Fibroblast of the aortic adventitia (primary cell): Measurements from ENCODE around the gene GRB2. TPM values are rescaled to one million over a fixed set of nuclear protein-coding genes. Genes with fewer than 3 reads are reported as not detected.
"Not testable (repeated sequence)": the region's sequence is repeated elsewhere in the genome, so short reads cannot be mapped to it uniquely, and the experiment has no call there.

Experiments used
- DNase-seq: peaks from one replicate; pipeline ENCODE4 v3.0.0-alpha.2; 2010; ENCODE audit warnings: low read depth
- H3K4me3 ChIP-seq: 2 replicates; pipeline ENCODE4 v1.5.1; 2011; ENCODE audit warnings: low read depth, mild to moderate bottlenecking, control low read depth, low read length, moderate library complexity
- CTCF ChIP-seq: IDR thresholded peaks from 2 replicates; pipeline ENCODE4 v1.5.1; 2011; ENCODE audit warnings: mild to moderate bottlenecking, low read length, control low read depth, inconsistent platforms; ENCODE audit not compliant: insufficient read depth
- total RNA-seq: library from RNA; depleted of rRNA; stranded (reverse); fragments of >200 nt; gene quantifications from 2 replicates; pipeline ENCODE4 v1.2.3, GENCODE V29; 2012; ENCODE audit warnings: low replicate concordance

Gene GRB2
- total RNA-seq, 1 donor = 57.6 TPM

GRCh38 chr17:75300280-75300679, 105.2 kb downstream of the GRB2 start:
- DNase-seq = no peak
- H3K4me3 ChIP-seq = no peak overlapping the region
- TF ChIP-seq CTCF = no peak

DNA sequence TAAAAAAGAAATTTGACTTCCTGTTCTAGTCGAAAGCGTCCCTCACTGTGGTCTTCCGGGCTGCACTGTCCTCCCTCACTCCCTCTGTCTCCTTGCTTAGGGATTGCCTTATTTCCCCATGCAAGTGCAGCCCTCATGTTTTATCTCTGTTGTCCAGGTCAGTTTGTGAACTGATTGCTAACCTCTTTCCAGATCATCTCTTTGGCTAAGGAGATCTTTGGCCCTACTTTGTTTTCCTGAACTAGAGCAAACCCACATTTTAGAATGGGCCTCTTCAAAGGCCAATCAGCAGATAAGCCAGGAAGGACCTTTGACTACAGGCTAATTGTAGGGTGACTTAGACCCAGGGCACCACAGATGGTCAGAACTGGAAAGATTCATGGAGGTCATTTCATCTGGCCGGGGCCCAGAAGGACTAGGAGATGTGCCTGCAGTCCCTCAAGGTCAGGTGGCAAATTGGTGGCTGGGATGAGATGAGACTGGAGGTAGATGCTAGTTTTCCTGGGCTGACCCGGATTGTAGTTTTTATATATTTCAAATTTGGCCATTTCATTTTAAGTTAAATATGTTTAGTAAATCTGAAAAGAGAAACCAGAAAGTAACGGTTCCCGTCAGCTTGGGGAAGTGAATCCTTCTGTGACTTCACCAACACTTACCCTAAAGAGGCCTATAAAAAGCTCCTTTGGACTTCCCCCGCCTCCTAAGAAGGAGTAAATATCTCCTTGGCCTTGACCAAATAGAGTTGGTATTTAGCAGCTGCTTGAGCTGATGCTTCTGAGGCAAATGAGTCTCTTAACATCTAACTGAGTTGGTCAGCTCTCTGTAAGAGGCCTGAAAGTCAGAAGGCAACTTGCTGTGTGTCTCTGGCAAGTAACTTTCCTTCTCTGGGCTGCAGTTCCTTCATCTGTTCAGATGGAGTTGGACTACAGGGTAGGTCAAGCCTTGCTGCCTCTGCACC, 110.0 kb downstream of the GRB2 start:
- H3K4me3 ChIP-seq = no peak overlapping the region
- no peak for TF ChIP-seq CTCF
- DNase-seq = no peak

DNA sequence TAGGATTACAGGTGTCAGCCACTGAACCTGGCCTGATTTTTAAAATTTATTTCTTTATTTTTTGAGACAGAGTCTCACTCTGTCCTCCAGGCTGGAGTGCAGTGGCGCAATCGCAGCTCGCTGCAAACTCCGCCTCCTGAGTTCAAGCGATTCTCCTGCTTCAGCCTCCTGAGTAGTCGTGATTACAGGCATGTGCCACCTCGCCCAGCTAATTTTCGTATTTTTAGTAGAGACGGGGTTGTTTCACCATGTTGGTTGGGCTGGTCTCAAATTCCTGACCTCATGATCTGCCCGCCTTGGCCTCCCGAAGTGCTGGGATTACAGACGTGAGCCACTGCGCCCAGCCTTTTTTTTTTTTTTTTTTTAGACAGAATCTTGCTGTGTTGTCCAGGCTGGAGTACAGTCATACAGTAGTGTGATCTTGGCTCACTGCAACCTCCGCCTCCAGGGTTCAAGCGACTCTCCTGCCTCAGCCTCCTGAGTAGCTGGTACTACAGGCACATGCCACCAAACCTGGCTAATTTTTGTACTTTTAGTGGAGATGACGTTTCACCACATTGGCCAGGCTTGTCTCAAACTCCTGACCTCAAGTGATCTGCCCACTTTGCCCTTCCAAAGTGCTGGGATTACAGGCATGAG, 112.5 kb downstream of the GRB2 start:
- DNase-seq, H3K4me3 ChIP-seq: not testable (repeated sequence)

DNA sequence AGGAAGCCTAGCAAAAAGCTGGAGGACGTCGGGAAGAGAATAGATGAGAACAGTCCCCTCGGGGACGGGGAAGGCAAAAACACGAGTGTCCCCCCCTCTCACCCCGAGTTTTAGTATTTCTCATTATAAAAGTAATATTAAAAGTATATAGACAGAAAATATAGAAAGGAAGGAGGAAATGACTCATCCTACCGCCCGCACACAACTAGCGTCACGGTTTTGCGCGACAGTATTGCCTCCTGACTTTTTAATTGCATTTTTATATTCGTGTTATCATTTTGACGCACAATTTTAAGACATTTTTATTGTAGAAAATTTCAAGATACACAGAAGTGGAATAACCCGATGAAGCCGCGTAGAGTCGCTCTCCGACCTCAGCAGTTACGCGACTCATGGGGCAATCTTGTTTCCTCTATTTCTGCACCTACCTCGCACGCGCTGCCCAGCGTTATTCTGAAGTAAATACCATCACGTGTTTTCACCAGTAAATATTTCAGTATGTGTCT, 115.6 kb downstream of the GRB2 start:
- peak; percentile 63 for DNase-seq
- H3K4me3 ChIP-seq = peak overlapping the region; percentile 91
- TF ChIP-seq CTCF = no peak

GRCh38 chr17:75289115-75289831, 116.2 kb downstream of the GRB2 start, which contains the start of gene SLC25A19:
Gene SLC25A19 (minus strand): TSS chr17:75289433. CDS start chr17:75286764, 2,669 bp downstream.
- no peak for TF ChIP-seq CTCF

DNA sequence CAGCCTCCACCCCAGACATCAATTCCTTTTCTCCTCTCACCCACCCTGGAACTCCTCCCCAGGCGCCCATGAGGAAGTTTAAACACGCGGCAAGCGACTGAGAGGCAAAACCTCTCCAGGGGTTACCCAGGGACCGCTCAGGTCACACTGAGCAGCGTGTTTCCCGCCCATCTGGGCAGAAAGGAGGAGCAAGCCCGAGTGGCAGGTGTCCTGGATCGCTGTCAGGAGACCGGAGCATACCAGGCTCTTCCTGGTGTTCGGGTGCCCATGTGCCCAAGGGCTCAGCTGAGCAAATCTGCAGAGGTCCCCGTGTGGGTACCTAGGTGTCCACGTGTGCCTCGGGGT, 116.7 kb downstream of the GRB2 start:
- H3K4me3 ChIP-seq = peak overlapping the region; percentile 88
- TF ChIP-seq CTCF = no peak
- no peak for DNase-seq

More at GRCh38 chr17:75289115-75289831, 116.2 kb downstream of the GRB2 start, which contains the start of gene SLC25A19:
- H3K4me3 ChIP-seq = peak within 1 kb of the TSS; percentile 91
- peak; percentile 99 for DNase-seq
